Right ventricle myocardium inferior (tissue), 1 donor: ENCODE data around the gene MOB3B. TPM values are rescaled to one million over a fixed set of nuclear protein-coding genes. Genes with fewer than 3 reads are reported as not detected.

Experiments
- ATAC-seq: fragments of 200-7000 bp; cut with Tn5 transposase; one replicate; pipeline ENCODE4 v1.9.1; 2020; ENCODE audit warnings: mild to moderate bottlenecking, moderate library complexity
- DNase-seq: peaks from one replicate; pipeline ENCODE4 v3.0.0; 2021; ENCODE audit errors: missing footprints
- intact Hi-C: fragments of 100-400 bp; cut with DNase I; formaldehyde crosslinking; loops from one replicate; pipeline ENCODE4 v1.11.0; 2022
- total RNA-seq: library from RNA; stranded (reverse); fragmentation: NEBNext Ultra II Directional; extraction: Animal tissue kit (Norgen Biotek cat#: 25700); gene quantifications from one replicate; pipeline ENCODE4 v1.2.1, GENCODE V29; 2021
- donor health status: DM: no; HTN: yes; CAD: no; lungs with severe emphysema.

Gene MOB3B
- total RNA-seq, 1 donor from 2014 or later, result 1.5 TPM

DNA sequence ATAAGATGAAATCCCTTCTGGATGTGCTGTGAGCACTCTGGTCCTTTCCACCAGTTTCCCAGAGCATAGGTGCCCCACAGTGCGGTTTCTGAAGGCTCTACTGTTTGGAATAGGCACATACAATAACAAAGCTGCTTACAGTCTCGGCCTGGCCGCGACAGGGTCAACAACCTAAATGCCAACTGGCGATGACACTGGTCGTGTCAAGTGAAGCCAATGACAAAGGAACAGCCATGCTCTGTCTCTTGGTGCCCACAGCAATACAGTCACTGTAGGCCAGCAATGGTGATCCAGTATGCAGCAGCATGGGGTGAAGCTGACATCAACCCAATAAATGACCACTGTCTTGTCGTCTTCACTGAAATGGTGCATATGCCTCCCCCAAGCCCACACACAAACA is 184.8 kb downstream of the MOB3B start:
- intact Hi-C loops, result no loop called here
- DNase-seq (no peak), ATAC-seq (no peak)

DNA sequence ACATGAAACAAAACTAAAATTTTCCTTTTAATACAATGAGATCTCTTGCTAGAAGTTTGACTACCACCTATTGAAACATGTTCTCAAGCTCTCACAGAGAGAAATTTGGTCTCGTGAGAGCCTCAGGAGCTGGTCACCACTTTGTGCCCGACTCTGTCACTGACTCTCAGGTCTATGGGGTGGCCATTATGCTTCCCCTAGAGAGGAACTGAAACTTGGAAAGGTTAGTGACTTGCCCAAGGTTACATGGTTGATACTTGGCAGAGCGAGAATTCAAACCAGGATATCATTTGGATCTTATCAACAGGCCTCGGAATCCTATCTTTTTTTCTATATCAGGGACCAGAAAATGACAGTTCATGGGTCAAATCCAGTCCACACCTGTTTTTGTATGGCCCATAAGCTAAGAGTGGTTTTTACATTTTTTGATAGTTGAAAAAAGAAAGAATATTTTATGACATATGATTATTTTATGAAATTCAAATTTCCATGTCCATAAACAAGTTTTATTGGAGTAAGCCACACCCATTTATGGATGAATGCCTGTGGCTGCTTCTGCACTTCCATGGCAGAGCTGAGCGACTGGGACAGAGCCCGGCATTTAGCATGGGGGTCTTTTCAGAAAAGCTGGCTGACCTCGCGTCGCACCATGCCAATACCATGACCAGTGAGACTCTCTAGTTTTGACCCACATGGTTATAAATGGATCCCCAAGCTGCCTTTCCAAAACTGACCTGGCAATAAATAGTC is 187.9 kb downstream of the MOB3B start:
- DNase-seq, result no peak
- ATAC-seq, result no peak
- intact Hi-C loops, result no loop called here

DNA sequence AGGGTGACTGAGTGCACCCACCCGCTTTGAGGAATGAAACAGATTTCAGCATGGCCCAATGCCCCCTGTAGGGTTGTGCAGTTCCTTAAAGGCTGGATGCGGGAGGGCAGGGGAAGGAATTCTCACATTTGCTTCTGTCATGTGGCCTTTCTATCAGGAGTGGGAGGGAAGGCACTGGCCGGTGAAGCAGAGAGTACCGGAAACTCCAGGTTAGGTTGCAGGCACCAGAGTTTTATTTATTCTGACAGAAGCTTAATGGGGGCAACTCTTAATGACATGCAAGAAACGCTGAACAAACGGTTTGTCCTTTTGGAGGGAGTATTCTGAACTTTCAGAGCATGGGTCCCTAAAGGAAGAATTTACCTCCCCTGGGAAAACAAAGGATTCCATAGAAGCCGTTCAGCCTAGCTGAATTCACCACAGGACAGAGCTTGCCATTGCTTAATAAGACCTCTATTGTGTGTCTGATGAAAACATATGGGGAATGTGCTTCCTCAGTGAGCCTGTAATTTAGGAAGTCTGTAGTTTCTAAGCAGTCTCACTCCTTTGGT is 188.6 kb downstream of the MOB3B start:
- intact Hi-C loops, result no loop called here
- ATAC-seq (no peak), DNase-seq (no peak)

DNA sequence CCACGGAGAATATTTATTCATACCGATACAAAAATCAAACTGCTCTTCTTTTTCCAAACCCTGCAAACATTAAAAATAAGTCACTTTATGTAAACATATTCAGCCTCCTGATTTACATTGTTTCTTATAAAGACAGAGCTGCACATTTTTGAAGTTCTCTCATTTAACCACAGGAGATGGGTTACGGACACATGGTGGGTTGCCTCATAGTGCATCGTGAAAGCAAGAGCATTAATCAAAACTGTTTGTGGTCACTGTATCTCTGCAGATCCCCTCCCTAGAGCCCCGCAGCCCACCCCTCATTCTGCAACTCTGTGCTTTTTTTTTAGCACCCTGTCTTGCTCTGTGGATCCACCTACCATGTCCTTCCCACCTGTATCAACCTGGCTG is 189.3 kb downstream of the MOB3B start:
- ATAC-seq (no peak), DNase-seq (no peak)
- intact Hi-C loops, result no loop called here

DNA sequence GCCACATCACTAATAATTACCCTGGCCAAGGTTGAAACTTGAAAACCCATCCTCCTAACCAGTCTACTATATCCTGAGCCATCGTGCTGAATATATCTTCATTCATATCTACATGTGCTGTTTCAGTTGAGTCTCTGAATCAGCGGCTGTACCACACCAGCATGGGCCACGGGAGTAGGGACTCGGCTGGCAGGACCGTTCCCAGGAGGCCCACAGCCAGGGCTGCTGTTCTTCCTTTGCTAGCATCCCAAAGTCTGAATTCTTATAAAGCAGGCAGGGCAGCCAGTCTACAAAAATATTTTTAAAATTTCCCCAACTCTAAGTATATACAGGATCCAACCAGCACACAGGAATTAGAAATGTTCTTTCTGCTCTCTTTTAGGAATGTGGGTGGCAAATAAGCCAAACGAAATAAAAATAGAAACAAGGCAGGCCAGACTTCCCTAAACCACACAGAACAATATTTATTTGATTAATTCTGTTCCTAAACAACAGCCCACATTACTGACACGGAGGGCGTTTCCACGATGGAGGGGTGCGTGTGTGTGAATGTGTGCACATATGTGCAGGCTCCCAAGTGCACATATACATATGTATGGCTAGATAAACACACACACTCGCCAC is 189.8 kb downstream of the MOB3B start:
- no peak for DNase-seq
- ATAC-seq, result peak; percentile 8
- intact Hi-C loops, result loop anchor here (5.0 kb wide), 1 partner anchor 138 kb away; no protein-coding TSS in a partner anchor

DNA sequence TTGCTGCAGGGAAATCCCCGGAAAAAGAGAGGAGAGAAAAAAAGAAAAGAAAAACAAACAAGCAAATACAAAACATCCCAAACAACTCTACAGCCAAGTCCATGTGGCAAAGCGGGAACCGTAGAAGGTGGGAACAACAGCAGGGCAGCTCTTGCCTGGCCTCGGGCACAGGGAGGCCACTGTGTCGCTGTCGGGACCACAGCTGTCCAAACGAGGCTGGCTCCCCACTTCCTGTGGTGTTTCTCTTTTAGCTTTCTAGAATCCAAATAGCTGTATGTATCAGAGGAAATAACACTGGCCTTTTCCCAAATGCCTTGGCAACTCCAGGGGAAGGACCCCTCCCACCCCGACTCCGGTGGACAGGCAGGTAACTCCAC is 191.1 kb downstream of the MOB3B start:
- ATAC-seq (no peak), DNase-seq (no peak)
- intact Hi-C loops, result loop anchor here (5.0 kb wide), 1 partner anchor 139 kb away; no protein-coding TSS in a partner anchor

DNA sequence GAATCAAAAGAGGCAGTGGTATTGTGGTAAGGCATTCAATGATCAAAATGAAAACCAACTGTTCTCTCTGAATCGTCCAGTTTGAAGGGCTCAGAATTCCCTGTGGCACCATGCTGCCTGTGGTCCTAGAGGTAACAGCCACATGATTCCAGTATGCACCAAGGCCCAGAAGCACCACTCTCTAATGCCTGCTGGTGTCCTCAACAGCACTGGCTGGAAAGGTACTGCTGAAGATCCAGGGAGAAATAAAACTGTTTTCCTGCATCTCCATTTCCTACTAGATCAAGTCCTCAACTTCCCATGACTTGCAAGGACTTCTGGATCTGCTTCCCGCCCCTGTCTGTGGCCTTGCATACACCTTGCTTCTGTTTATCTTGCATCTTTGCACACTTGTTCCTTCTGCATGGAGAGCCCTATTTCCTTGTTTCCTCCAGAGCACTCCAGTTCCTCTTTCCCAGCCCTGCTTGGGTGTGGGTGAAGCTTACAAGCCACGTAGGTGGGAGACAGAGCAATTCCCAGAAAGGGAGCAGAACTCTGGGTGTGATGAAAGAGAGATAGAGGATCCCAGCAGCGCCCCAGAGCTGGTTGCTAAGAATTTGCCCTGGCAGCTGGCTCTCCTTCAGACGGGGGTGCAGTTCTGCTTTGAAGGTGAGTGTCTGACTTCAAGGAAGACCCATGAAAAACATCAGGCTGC is 191.6 kb downstream of the MOB3B start:
- intact Hi-C loops, result loop anchor here (5.0 kb wide), 1 partner anchor 139 kb away; no protein-coding TSS in a partner anchor
- DNase-seq (peak; percentile 71), ATAC-seq (no peak)

DNA sequence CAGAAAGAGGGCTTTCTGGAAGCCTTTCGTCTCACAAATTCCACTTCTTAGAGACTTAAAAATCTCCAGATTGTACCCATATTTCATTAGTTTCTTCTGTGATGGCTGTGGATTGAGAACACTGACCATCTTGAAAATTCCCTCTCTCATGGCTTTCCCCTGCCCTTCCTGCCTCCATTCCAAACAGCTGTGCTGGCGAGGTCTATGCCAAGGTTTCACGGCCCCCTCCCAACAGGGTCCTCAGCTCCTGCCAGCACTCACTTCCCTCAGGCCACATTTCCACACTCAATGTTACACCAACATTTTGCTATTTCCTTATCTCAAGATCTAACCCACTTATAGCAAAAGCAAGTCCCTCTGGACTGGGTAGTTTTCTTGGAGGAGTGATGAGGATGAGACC is 192.4 kb downstream of the MOB3B start:
- DNase-seq, result no peak
- ATAC-seq, result no peak
- intact Hi-C loops, result loop anchor here (5.0 kb wide), 1 partner anchor 140 kb away; no protein-coding TSS in a partner anchor

DNA sequence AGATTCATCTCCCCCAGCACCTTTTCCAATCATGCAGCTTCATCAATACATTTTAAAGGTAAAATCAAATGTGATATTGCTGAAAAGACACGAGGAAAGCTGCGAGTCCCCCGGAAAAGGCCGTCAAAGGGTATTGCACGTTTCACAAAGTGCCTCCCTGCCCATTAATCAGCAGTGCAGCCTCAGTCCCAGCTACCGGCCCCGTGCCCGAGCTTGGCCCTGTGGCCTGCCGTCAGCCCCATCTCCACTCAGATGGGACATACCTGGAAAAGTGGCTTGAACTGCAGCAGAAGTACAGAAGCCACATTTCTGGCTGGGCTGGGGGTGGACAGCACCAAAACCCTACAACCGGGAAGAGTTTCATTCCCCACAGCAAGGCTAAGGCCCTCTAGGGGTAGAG is 192.8 kb downstream of the MOB3B start:
- intact Hi-C loops, result loop anchor here (5.0 kb wide), 1 partner anchor 140 kb away; no protein-coding TSS in a partner anchor
- DNase-seq (no peak), ATAC-seq (no peak)

DNA sequence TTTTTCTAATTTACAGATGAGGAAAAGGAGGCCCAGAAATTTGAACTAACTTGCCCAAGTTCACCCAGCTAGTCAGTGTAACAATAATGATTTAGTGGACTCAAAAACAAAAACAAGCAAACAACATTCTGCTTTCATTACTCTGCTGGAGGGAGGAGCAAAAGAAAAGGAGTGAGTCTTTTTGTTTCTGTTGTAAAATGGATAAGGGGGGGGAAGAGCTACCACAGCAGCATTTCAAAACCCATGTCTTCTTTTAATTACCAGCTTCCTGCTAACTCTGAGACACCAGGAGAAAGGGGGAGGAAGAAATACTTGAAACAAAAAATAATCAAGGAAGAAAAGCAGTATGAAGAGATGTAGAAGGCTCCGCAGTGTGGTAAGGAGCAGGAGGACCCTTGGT is 193.5 kb downstream of the MOB3B start:
- no peak for ATAC-seq
- intact Hi-C loops, result loop anchor here (5.0 kb wide), 1 partner anchor 141 kb away; no protein-coding TSS in a partner anchor
- no peak for DNase-seq

DNA sequence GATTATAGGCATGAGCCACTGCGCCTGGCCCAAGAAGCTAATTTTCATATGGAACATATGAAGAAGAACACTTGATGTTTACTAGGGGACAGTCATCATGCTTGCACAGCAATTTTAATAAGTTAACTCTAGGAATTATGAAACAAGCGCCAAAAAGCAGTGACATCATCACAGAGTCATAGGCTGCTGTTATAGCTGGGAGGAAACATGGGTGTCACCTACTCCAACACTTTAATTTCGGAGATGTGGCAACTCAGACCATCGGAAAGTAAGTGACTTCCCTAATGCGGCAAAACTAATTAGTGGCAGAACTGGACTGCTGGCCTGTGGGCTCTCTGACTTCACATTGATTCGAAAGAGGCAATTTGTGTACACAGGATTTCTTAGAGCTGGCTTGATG is 194.5 kb downstream of the MOB3B start:
- intact Hi-C loops, result loop anchor here (5.0 kb wide), 1 partner anchor 142 kb away; no protein-coding TSS in a partner anchor
- ATAC-seq (no peak), DNase-seq (no peak)

DNA sequence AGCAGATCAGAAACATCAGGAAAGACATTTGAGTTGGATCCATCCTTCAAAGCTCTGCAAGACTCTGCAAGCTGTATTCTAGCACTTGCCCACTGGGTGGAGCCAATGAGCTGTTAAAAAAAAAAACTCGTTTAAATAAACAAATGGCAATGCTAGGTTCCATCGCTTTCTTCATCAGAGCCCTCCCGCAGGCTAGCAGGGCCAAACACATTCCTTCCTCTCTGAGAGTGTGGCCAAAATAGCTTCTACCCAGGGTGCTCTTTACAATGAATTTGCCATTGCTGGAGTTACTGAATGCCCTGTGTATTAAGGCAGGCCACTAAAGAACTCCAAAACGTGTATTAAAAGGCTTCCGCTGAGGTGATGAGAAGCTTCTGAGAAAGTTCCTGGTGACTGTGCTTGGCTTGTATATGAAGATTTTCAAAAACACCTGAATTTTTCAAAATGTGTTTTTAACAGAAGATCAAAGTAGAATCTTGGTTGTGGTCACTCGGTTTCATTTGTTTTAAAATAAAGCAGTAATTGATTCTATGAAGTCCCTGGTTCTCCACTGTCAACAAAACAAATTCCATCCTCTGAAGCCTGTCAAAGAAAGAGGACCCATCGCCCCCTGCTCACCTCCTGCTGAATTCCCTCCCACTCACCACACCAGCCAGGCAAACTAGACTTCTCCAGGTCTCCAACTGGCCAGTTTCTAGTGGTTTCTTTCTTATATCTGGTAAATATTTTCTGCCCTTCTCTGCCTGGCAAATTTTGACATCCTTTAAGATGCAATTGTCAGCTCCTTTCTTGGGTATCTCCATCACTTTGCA is 196.2 kb downstream of the MOB3B start:
- DNase-seq (no peak), ATAC-seq (peak; percentile 92)
- intact Hi-C loops, result loop anchor here (1.0 kb wide), 2 partner anchors 196 to 215 kb away; partner anchors contain the start of gene MOB3B

DNA sequence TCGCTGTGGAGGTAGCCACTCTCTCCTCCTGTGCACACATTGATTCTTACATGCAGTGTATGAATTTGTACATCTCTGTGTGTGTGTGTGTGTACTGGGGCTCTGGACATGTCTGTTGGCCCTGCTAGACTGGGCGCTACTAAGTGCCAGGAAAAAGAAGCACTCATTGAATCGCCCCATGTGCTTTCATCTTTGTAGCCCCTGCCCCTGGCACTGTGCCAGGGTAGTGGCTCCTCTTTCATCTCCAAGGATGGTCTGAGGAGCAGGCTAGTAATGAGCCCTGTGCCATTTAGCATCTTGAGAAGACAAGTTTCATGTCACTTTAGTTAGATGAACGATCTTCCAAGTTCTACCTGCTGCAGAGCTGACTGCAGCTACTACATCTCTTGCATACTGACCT is 198.2 kb downstream of the MOB3B start:
- ATAC-seq, result no peak
- intact Hi-C loops, result no loop called here
- DNase-seq, result no peak

DNA sequence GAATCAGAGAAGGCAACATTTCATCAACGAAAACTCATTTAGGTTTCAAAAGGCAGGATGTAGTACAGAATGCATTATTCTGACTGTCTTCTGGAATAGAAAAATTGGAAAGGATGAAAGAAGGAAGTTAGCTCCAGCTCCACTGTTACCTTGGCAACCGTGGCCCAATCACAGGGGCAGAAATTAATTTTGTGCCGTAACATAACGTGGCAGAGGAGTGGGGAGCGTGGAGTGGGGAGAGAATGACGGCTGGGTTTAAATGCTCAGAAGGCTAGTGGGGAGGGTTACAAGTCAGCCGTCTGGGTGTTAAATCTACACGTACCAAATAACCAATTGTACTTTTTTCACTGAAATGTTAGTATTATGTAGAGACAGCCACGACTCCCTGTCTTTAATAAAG is 200.3 kb downstream of the MOB3B start:
- intact Hi-C loops, result no loop called here
- no peak for ATAC-seq

DNA sequence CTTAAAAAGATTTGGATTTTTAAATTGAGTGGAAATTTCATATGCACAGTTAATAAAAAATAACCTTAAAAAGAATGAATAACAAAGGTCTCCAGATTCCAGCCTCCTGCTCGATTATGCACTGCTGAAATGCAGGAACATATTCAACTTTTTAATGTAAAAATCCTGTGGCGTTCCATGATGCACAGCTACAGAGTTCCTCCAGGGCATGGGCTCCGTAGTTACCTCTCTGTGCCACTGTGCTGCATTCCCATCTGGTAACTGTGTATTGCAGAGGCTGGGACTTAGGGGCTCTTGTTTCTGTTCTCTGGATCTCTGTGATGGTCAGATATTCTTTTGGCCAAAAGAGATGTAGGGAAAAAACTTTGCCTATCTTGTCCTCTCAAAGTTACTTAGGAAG is 201.1 kb downstream of the MOB3B start:
- intact Hi-C loops, result no loop called here
- no peak for ATAC-seq
- DNase-seq, result no peak

More for the DNA sequence above, 200.3 kb downstream of the MOB3B start:
- no peak for DNase-seq

DNA sequence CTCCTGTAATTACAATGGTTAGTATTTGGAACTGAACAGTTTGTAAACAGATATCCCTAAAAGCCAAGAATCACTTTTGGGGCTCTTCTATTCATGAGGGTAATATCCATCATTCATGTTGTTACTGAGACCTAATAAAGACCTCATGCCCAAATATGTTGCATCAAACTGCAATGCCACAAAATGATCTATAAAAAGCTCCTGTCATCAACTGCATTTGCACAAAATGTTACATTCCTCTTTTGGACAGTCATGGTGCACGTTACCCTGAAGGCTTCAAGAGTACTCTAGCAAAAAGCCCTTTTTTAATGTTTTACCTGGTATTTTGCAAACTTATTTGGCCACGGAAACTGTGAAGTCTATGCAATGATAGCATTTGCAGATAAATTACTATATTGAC is 218.4 kb downstream of the MOB3B start:
- intact Hi-C loops, result no loop called here
- ATAC-seq (no peak), DNase-seq (no peak)

DNA sequence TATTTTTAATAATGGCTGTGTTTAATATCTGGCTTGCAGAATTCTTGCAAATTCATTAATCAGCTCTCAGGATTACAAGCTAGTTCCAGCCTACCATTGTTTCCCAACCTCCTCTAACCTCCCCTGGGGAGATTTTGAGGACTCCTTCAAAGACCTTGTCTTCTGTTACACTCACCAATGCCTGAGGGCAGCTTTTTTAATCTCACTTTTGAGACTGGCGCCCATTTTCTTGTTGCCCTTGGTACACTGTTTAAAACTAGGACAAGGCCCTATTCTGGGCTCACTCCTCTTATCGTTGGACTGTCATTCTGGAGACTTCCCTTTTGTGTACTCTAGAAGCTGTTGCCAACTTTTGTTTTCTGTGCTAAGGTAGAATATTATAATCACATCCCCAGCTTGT is 219.0 kb downstream of the MOB3B start:
- no peak for DNase-seq
- intact Hi-C loops, result no loop called here
- ATAC-seq, result peak; percentile 76

DNA sequence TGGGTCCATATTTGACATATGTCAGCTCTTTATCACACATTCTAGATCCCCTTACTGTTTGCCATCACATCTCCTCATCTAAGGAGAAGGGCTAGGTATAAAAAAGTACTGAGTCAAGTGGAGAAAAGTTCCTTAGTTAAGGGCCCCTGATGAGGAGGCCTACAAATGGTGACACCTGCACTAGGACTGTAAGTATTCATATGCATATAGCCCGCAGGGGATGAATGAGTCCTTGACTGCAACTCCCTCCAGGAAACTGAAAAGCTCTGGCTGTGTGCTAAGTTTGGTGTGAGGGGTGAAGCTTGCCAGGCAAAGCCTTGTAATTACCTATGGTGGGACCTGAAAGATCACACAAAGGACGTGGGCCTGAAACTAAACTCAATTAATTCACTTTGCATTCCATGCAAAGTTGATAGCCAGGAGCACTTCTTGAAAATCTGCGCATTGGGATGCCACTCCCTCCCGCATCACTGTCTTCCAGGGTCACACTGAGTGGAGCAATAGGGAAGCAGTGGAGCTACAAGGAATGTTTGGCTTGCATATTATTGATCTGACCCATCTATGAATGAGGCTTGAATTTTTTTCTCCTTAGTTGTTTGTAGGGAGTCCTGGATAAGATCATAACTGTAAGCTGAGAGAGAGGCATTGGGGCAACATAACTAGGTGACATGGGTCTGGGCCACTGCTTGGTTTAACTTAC is 220.8 kb downstream of the MOB3B start:
- DNase-seq (no peak), ATAC-seq (no peak)
- intact Hi-C loops, result no loop called here
